ENCODE data around the gene SFSWAP. TPM values are rescaled to one million over a fixed set of nuclear protein-coding genes. Genes with fewer than 3 reads are reported as not detected.
A peak's percentile ranks its signal among the peaks of the same experiment; 100 is the strongest.

The SFSWAP gene
- total RNA-seq, 2 experiments from 2014 or later = 54.9 to 55.9 TPM

GRCh38 chr12:131755305-131756113, 44.6 kb downstream of the SFSWAP start:
- no peaks in the 10 kb centered on the region for H3K9me3 Mint-ChIP-seq (ENCODE audit: low read depth)
- no peak overlapping the region for H3K4me3 Mint-ChIP-seq
- H3K36me3 Mint-ChIP-seq = peaks cover 55% of the 10 kb centered on the region
- no peak overlapping the region for H3K27ac Mint-ChIP-seq
- no peak for DNase-seq
- peak; percentile 33 for ATAC-seq
- CTCF ChIA-PET = interaction anchor here (1.0 to 1.2 kb wide), 3 partner anchors 9 to 18 kb away, joined by 3 to 5 read pairs (median 3); no protein-coding TSS in a partner anchor
- H3K27me3 Mint-ChIP-seq = no peaks in the 10 kb centered on the region
- H3K4me1 Mint-ChIP-seq = no peaks in the 10 kb centered on the region

- DNase-seq (no peak), ATAC-seq (no peak)
- no peaks in the 10 kb centered on the region for H3K9me3 Mint-ChIP-seq (ENCODE audit: low read depth)
- H3K4me3 Mint-ChIP-seq = no peak overlapping the region
- H3K27me3 Mint-ChIP-seq = no peaks in the 10 kb centered on the region
- peaks cover 58% of the 10 kb centered on the region for H3K36me3 Mint-ChIP-seq
- CTCF ChIA-PET = no interaction called here
- no peak overlapping the region for H3K27ac Mint-ChIP-seq
- H3K4me1 Mint-ChIP-seq = no peaks in the 10 kb centered on the region
Observed at GRCh38 chr12:131756441-131756840, 45.6 kb downstream of the SFSWAP start.

GRCh38 chr12:131757111-131757510, 46.2 kb downstream of the SFSWAP start:
- H3K27ac Mint-ChIP-seq = no peak overlapping the region
- CTCF ChIA-PET = interaction anchor here (1.0 kb wide), 1 partner anchor 1009 kb away, joined by 3 read pairs; no protein-coding TSS in a partner anchor
- ATAC-seq = no peak
- H3K9me3 Mint-ChIP-seq (ENCODE audit: low read depth) = no peaks in the 10 kb centered on the region
- H3K36me3 Mint-ChIP-seq = peaks cover 59% of the 10 kb centered on the region
- no peaks in the 10 kb centered on the region for H3K4me1 Mint-ChIP-seq
- DNase-seq = no peak
- no peak overlapping the region for H3K4me3 Mint-ChIP-seq
- H3K27me3 Mint-ChIP-seq = no peaks in the 10 kb centered on the region

- ATAC-seq = no peak
- no peaks in the 10 kb centered on the region for H3K27me3 Mint-ChIP-seq
- H3K4me3 Mint-ChIP-seq = no peak overlapping the region
- no peaks in the 10 kb centered on the region for H3K4me1 Mint-ChIP-seq
- DNase-seq = no peak
- peaks cover 55% of the 10 kb centered on the region for H3K36me3 Mint-ChIP-seq
- no peaks in the 10 kb centered on the region for H3K9me3 Mint-ChIP-seq (ENCODE audit: low read depth)
- CTCF ChIA-PET = interaction anchor here (1.0 kb wide), 1 partner anchor 1010 kb away, joined by 3 read pairs; no protein-coding TSS in a partner anchor
- H3K27ac Mint-ChIP-seq = no peak overlapping the region
Observed at GRCh38 chr12:131758016-131758739, 47.3 kb downstream of the SFSWAP start.

GRCh38 chr12:131759176-131759575, 48.3 kb downstream of the SFSWAP start:
- H3K4me1 Mint-ChIP-seq = no peaks in the 10 kb centered on the region
- no peak overlapping the region for H3K27ac Mint-ChIP-seq
- H3K4me3 Mint-ChIP-seq = no peak overlapping the region
- DNase-seq (no peak), ATAC-seq (no peak)
- peaks cover 50% of the 10 kb centered on the region for H3K36me3 Mint-ChIP-seq
- H3K27me3 Mint-ChIP-seq = no peaks in the 10 kb centered on the region
- CTCF ChIA-PET = no interaction called here
- H3K9me3 Mint-ChIP-seq (ENCODE audit: low read depth) = no peaks in the 10 kb centered on the region

- no peak for DNase-seq
- Mint-ChIP-seq H3K4me1 (no peaks in the 10 kb centered on the region), H3K27me3 (no peaks in the 10 kb centered on the region), H3K36me3 (peaks cover 50% of the 10 kb centered on the region), H3K9me3 (ENCODE audit: low read depth) (no peaks in the 10 kb centered on the region), H3K27ac (no peak overlapping the region), H3K4me3 (no peak overlapping the region)
- CTCF ChIA-PET = no interaction called here
- ATAC-seq = no peak
Observed at GRCh38 chr12:131761638-131762037, 50.7 kb downstream of the SFSWAP start.

- H3K4me1 Mint-ChIP-seq = no peaks in the 10 kb centered on the region
- CTCF ChIA-PET = interaction anchor here (1.8 kb wide), 1 partner anchor 10 kb away, joined by 5 read pairs; no protein-coding TSS in a partner anchor
- peaks cover 53% of the 10 kb centered on the region for H3K36me3 Mint-ChIP-seq
- no peak for ATAC-seq
- no peak for DNase-seq
- no peak overlapping the region for H3K27ac Mint-ChIP-seq
- H3K4me3 Mint-ChIP-seq = no peak overlapping the region
- H3K27me3 Mint-ChIP-seq = no peaks in the 10 kb centered on the region
- no peaks in the 10 kb centered on the region for H3K9me3 Mint-ChIP-seq (ENCODE audit: low read depth)
Observed at GRCh38 chr12:131764738-131765137, 53.8 kb downstream of the SFSWAP start.

GRCh38 chr12:131765961-131766360, 55.1 kb downstream of the SFSWAP start:
- DNase-seq (no peak), ATAC-seq (no peak)
- CTCF ChIA-PET = no interaction called here
- no peaks in the 10 kb centered on the region for H3K27me3 Mint-ChIP-seq
- H3K4me3 Mint-ChIP-seq = no peak overlapping the region
- no peak overlapping the region for H3K27ac Mint-ChIP-seq
- no peaks in the 10 kb centered on the region for H3K4me1 Mint-ChIP-seq
- H3K36me3 Mint-ChIP-seq = peaks cover 55% of the 10 kb centered on the region
- H3K9me3 Mint-ChIP-seq (ENCODE audit: low read depth) = no peaks in the 10 kb centered on the region

GRCh38 chr12:131766382-131767107, 55.7 kb downstream of the SFSWAP start:
- CTCF ChIA-PET = no interaction called here
- Mint-ChIP-seq H3K9me3 (ENCODE audit: low read depth) (no peaks in the 10 kb centered on the region), H3K4me1 (no peaks in the 10 kb centered on the region), H3K4me3 (no peak overlapping the region), H3K27ac (no peak overlapping the region), H3K27me3 (no peaks in the 10 kb centered on the region), H3K36me3 (peaks cover 53% of the 10 kb centered on the region)
- ATAC-seq (no peak), DNase-seq (no peak)

- H3K27me3 Mint-ChIP-seq = no peaks in the 10 kb centered on the region
- peaks cover 12% of the 10 kb centered on the region for H3K4me1 Mint-ChIP-seq
- ATAC-seq (no peak), DNase-seq (no peak)
- no peak overlapping the region for H3K27ac Mint-ChIP-seq
- CTCF ChIA-PET = interaction anchor here (0.8 kb wide), 1 partner anchor 15 kb away, joined by 3 read pairs; no protein-coding TSS in a partner anchor
- H3K36me3 Mint-ChIP-seq = peaks cover 46% of the 10 kb centered on the region
- no peak overlapping the region for H3K4me3 Mint-ChIP-seq
- no peaks in the 10 kb centered on the region for H3K9me3 Mint-ChIP-seq (ENCODE audit: low read depth)
Observed at GRCh38 chr12:131770120-131770519, 59.2 kb downstream of the SFSWAP start.

- Mint-ChIP-seq H3K4me3 (no peak overlapping the region), H3K36me3 (peaks cover 37% of the 10 kb centered on the region), H3K27ac (no peak overlapping the region), H3K9me3 (ENCODE audit: low read depth) (no peaks in the 10 kb centered on the region), H3K27me3 (no peaks in the 10 kb centered on the region), H3K4me1 (peaks cover 14% of the 10 kb centered on the region)
- DNase-seq = no peak
- CTCF ChIA-PET = no interaction called here
- ATAC-seq = no peak
Observed at GRCh38 chr12:131771965-131772364, 61.1 kb downstream of the SFSWAP start.

GRCh38 chr12:131773582-131774221, 62.8 kb downstream of the SFSWAP start:
- Mint-ChIP-seq H3K4me1 (peaks cover 14% of the 10 kb centered on the region), H3K36me3 (peaks cover 36% of the 10 kb centered on the region), H3K4me3 (no peak overlapping the region), H3K27ac (peak overlapping the region; percentile 59), H3K27me3 (no peaks in the 10 kb centered on the region), H3K9me3 (ENCODE audit: low read depth) (no peaks in the 10 kb centered on the region)
- CTCF ChIA-PET = no interaction called here
- ATAC-seq = no peak
- no peak for DNase-seq
